HG03442 (cell line): ENCODE measurements around the gene ZNF225.
"Not testable (repeated sequence)": the region's sequence is repeated elsewhere in the genome, so short reads cannot be mapped to it uniquely, and the experiment has no call there.

Source experiments
- ATAC-seq: cut with Tn5 transposase; IDR thresholded peaks from one replicate; pipeline ENCODE4 v1.9.1; 2021; ENCODE audit warnings: mild to moderate bottlenecking, moderate library complexity; ENCODE audit not compliant: unreplicated experiment

ZNF225 gene

DNA sequence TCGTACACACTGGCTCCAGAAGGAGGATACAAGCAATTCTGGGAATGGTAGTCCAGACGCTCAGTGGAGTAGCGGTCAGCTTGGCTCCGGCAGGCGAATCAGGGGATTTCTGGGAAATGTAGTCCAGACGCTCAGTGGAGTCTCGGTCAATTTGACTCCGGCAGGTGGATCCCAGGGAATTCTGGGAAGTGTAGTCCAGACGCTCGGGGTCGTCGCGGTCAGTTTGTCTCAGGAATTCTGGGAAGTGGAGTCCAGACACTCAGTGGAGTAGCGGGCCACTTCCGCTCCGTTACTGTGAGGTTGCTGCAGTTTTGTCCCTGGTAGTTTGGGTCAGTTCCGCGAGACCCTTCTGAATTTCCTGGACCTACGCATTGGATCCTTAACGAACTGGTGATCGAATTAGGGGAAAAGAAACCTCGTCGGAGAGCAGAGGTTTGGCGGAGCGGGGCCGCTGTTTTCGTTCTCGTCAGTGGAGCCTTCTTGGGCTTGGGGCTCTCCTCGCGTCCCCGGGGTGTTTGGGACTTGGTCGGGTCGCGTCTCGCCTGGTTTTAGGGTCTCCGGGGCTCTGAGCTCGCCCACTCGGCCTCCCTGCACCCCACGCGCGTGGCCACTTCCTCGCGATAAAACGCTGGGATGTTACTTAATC lies at the start of gene ZNF225:
ZNF225 (plus strand) TSS at position 262 of the 646 bp plus-strand sequence. CDS start 2,429 bp downstream, outside the sequence.
- ATAC-seq, result peak; percentile 91

GRCh38 chr19:44066305-44066704 lies 46.9 kb upstream of the ZNF225 start:
- ATAC-seq, result no peak

DNA sequence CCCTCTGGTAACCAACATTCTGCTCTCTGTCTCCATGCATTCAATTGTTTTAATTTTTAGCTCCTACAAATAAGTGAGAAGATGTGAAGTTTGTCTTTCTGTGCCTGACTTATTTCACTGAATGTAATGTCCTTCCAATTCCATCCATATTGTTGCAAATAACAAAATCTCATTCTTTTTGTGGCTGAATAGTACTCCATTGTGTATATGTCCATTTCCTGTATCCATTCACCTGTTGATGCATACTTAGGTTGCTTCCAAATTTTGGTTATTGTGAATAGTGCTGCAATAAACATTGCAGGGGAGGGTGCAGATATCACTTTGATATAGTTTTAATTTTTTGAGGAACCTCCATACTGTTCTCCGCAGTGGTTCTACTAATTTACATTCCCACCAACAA lies 43.8 kb upstream of the ZNF225 start:
- ATAC-seq, result no peak

- peak; percentile 91 for ATAC-seq
Observed at GRCh38 chr19:44071824-44072542, 41.2 kb upstream of the ZNF225 start, which contains the start of gene ZNF284. ZNF284 (plus strand) TSS chr19:44072159; CDS start chr19:44076390, 4,231 bp downstream.

- ATAC-seq, result no peak
Observed at GRCh38 chr19:44072543-44073401, 40.4 kb upstream of the ZNF225 start.

DNA sequence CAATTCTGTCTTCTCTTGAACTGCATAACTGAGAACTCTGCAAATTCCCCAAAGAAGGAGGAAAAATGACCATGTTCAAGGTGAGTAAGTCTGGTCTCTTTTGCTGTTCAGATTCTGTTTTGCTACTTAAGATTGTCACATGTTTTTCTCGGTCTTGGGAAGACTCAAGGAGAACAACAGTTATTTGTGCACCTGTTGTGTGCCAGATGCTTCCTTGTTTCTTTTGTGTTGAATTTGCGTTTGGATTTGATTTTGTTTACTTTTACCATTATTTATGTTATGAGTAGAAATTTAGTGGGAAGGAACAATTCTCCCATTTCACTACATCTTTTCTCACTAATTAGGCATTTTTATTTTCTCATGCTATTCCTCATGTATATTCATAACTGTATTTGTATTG lies 36.9 kb upstream of the ZNF225 start:
- ATAC-seq, result no peak

DNA sequence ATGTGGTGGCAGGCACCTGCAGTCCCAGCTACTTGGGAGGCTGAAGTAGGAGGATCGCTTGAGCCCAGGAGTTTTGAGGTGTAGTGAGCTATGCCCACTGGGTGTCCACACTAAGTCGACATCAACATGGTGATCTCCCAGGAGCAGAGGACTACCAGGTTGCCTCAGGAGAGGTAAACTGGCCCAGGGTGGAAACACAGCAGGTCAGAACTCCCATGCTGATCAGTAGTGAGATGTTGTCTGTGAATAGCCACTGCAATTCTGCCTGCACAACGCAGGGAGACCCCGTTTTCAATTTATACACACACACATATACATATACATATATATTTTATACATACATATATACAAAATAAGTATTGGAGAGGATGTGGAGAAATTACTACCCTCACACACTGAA lies 21.1 kb upstream of the ZNF225 start:
- ATAC-seq, result no peak

GRCh38 chr19:44093931-44094765 lies 19.1 kb upstream of the ZNF225 start, which contains the start of gene ZNF224:
ZNF224 (plus strand) TSS chr19:44094361; CDS start chr19:44097874, 3,513 bp downstream.
- ATAC-seq, result peak; percentile 82

GRCh38 chr19:44107751-44108150 lies 5.4 kb upstream of the ZNF225 start:
- no peak for ATAC-seq

DNA sequence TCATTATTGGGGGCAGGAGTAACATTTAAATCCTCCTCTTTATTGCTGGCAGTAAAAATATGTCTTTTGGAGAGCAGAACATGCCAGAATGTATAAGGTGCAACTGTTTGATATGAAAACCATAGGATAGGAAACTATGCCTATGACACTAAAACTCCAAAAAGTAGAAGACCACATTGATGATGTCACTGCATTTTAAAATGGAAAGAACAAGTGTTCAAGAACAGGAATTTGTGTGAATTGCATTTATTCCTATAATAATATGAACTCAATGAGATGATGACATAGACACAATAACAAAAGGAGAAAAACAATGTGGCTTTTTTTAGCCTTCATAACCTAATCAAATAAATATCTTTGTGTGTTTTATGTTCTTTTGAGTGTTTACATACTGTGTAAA lies 3.7 kb upstream of the ZNF225 start:
- no peak for ATAC-seq

- ATAC-seq, result no peak
Observed at GRCh38 chr19:44111910-44112463, 1.2 kb upstream of the ZNF225 start.

DNA sequence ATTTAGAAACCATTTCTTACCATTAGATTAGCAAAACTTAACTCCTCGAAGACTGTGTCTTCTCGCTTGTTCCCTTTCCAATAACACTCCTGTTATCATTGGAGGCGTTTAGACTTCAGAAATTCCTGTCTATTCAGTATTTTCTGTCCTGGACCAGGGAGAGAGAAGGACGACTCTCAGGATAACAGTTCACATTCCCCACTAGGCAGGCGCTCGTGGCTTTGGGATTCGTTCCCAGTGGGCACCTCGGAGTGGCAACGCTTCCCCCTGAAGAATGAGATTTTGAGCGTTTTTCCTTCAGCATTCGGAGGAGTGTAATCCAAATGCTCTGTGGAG lies 429 bp upstream of the ZNF225 start:
- ATAC-seq, result no peak

GRCh38 chr19:44113784-44114390 lies 688 bp downstream of the ZNF225 start:
- no peak for ATAC-seq

- ATAC-seq, result not testable (repeated sequence)
Observed at GRCh38 chr19:44121162-44121561, 8.0 kb downstream of the ZNF225 start.

DNA sequence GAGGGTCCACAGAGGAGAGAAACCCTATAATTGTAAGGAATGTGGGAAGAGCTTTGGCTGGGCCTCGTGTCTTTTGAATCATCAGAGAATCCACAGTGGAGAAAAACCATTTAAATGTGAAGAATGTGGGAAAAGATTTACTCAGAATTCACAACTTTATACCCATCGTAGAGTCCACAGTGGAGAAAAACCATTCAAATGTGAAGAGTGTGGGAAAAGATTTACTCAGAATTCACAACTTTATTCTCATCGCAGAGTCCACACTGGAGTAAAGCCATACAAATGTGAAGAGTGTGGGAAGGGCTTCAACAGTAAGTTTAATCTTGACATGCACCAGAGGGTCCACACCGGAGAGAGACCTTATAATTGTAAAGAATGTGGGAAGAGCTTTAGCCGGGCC lies 18.8 kb downstream of the ZNF225 start:
- ATAC-seq, result no peak

- no peak for ATAC-seq
Observed at GRCh38 chr19:44141191-44142058, 28.2 kb downstream of the ZNF225 start, which contains the start of gene ZNF234. ZNF234 (plus strand) TSS chr19:44141554; CDS start chr19:44144633, 3,079 bp downstream.

DNA sequence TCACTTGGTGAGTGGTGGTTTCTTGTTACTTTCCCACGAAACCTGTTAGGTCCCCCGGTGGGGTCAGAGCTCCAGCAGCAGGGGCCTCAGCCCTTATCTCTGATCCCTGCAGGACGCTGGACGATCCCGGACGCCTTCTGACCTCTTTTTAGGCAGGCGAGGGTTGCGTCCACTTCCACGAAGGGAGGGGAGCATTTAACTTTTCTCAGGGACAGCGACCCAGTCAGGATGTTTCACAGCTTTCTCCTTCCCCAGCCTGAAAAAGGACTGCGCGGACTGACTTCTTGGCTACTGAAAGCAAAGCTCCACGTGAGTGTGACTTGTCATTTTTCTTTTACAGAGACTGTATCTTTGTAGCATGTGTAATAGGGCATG lies 28.8 kb downstream of the ZNF225 start:
- ATAC-seq, result no peak

GRCh38 chr19:44149776-44150175 lies 36.6 kb downstream of the ZNF225 start:
- no peak for ATAC-seq

GRCh38 chr19:44151491-44151890 lies 38.3 kb downstream of the ZNF225 start:
- ATAC-seq, result no peak
